ENCODE measurements around the gene KIR3DL3.
"Not testable (repeated sequence)": the region's sequence is repeated elsewhere in the genome, so short reads cannot be mapped to it uniquely, and the experiment has no call there.

- TF ChIP-seq CTCF, POLR2A, POLR2AphosphoS5 (IDR thresholded peaks at IDR 0.05): not testable (repeated sequence)
These were observed 48.4 kb downstream of the KIR3DL3 start for GRCh38 chr19:54772666-54773065.

All from transverse colon (tissue), 4 donors.